K562 (cell line): ENCODE results near the gene SHC1. TPM values are rescaled to one million over a fixed set of nuclear protein-coding genes. Genes with fewer than 3 reads are reported as not detected.

ENCODE experiments used
- CSDE1 ChIP-seq, 2 experiments: fragments of 450-650 bp; IDR thresholded peaks; 2 replicates each; pipeline ENCODE4 v1.6.1; 2016; ENCODE audit warnings: mild to moderate bottlenecking in 1 of 2
- ETV1 ChIP-seq: fragments of 450-650 bp; conservative IDR thresholded peaks from 2 replicates; pipeline ENCODE4 v1.6.1; 2016; ENCODE audit warnings: missing genetic modification characterization, control low read depth, low read depth, missing compliant biosample characterization
- FOXA1 ChIP-seq: fragments of 450-650 bp; IDR thresholded peaks from 2 replicates; pipeline ENCODE4 v1.6.1; 2016; ENCODE audit warnings: mild to moderate bottlenecking, borderline replicate concordance
- GABPA ChIP-seq: fragments of 200-800 bp; sonication (Bioruptor generic); conservative IDR thresholded peaks from 2 replicates; pipeline ENCODE4 v1.6.1; 2016; ENCODE audit warnings: low read depth, missing genetic modification characterization, missing compliant biosample characterization
- HCFC1 ChIP-seq: IDR thresholded peaks from 2 replicates; pipeline ENCODE4 v1.6.1; 2012; ENCODE audit warnings: low read depth, low read length, improper control_type of control experiment
- JUND ChIP-seq, 2 experiments: IDR thresholded peaks; 2 replicates in 1 of 2; 3 replicates in 1 of 2; pipeline ENCODE4 v1.6.1; 2011; ENCODE audit warnings: borderline replicate concordance in 2 of 2, low read depth in 2 of 2, low read length in 2 of 2, improper control_type of control experiment in 1 of 2, missing biosample characterization in 1 of 2, missing genetic modification characterization in 1 of 2, missing genetic modification reagents in 1 of 2
- LCOR ChIP-seq: sonication (generic); formaldehyde crosslinking; IDR thresholded peaks from 2 replicates; pipeline ENCODE4 v1.8.0; 2022; ENCODE audit warnings: mild to moderate bottlenecking, missing genetic modification reagents
- MBD2 ChIP-seq: sonication (generic); IDR thresholded peaks from 2 replicates; pipeline ENCODE4 v1.6.1; 2016; ENCODE audit warnings: low read depth, borderline replicate concordance
- NFE2 ChIP-seq: IDR thresholded peaks from 2 replicates; pipeline ENCODE4 v1.6.1; 2014; ENCODE audit warnings: antibody characterized with exemption, low read depth
- RBBP5 ChIP-seq: fragments of 200-600 bp; sonication (generic); IDR thresholded peaks from 2 replicates; pipeline ENCODE4 v1.6.1; 2012; ENCODE audit warnings: borderline replicate concordance, mild to moderate bottlenecking, low read length, control low read depth, inconsistent platforms; ENCODE audit not compliant: insufficient read depth, poor library complexity, severe bottlenecking
- SIX5 ChIP-seq, 2 experiments: IDR thresholded peaks; 2 replicates each; pipeline ENCODE4 v1.6.1; 2011; ENCODE audit warnings: low read length in 2 of 2, borderline replicate concordance in 1 of 2, low read depth in 1 of 2, mild to moderate bottlenecking in 1 of 2, moderate library complexity in 1 of 2; ENCODE audit not compliant: insufficient read depth in 1 of 2
- SMAD4 ChIP-seq: fragments of 250-450 bp; sonication (Bioruptor Pico); conservative IDR thresholded peaks from 2 replicates; pipeline ENCODE4 v1.8.0; 2021; ENCODE audit warnings: inconsistent platforms, mild to moderate bottlenecking, moderate library complexity
- SMARCE1 ChIP-seq: fragments of 450-650 bp; IDR thresholded peaks from 2 replicates; pipeline ENCODE4 v1.7.1; 2016; ENCODE audit warnings: mild to moderate bottlenecking
- ZNF12 ChIP-seq: sonication (generic); formaldehyde crosslinking; IDR thresholded peaks from 2 replicates; pipeline ENCODE4 v1.4.0; 2020; ENCODE audit warnings: mild to moderate bottlenecking, missing genetic modification reagents
- polyA plus RNA-seq, 8 experiments: library from polyadenylated mRNA; depleted of rRNA in 4 of 8; stranded (reverse) in 5 of 8; unstranded in 3 of 8; fragments of >200 nt; fragmentation: Nextera tagmentation in 2 of 8; fragmentation: Illumina TruSeq in 1 of 8; extraction: Ambion mirVana in 2 of 8; extraction: Trizol in 1 of 8; gene quantifications; 2 replicates each; pipeline versions ENCODE4 v1.2.1 to v1.2.3, GENCODE V29; 2011 to 2014; ENCODE audit warnings: inconsistent platforms in 1 of 8, missing spikeins in 1 of 8
- total RNA-seq, 7 experiments: library from RNA; depleted of rRNA in 6 of 7; stranded (reverse); fragments of >200 nt in 6 of 7; fragmentation: Illumina TruSeq in 2 of 7; extraction: Trizol in 2 of 7; gene quantifications; 2 replicates each; pipeline versions ENCODE4 v1.2.1 to v1.2.3, GENCODE V29; 2011 to 2021; ENCODE audit warnings: low replicate concordance in 1 of 7
- TF ChIP-seq, protein P1 (sequence below), 2 experiments: IDR thresholded peaks; 2 replicates each; pipeline ENCODE4 v1.6.1; 2012; ENCODE audit warnings: improper control_type of control experiment in 2 of 2, low read depth in 2 of 2, low read length in 2 of 2, borderline replicate concordance in 1 of 2
- TF ChIP-seq, protein P2 (sequence below), 3 experiments: fragments of 200-800 bp in 1 of 3; sonication (Bioruptor generic) in 1 of 3; sonication (generic) in 1 of 3; formaldehyde crosslinking in 1 of 3; IDR thresholded peaks; 2 replicates each; pipeline versions ENCODE4 v1.6.1 to v1.8.0; 2016 to 2022; ENCODE audit warnings: mild to moderate bottlenecking in 2 of 3, missing compliant biosample characterization in 2 of 3, missing genetic modification characterization in 2 of 3, missing genetic modification reagents in 1 of 3
- TF ChIP-seq, protein P3 (sequence below): fragments of 250-450 bp; sonication (Bioruptor Pico); IDR thresholded peaks from 2 replicates; pipeline ENCODE4 v1.8.0; 2022; ENCODE audit warnings: inconsistent platforms

SHC1 gene
- total and polyA plus RNA-seq, 9 of the 15 experiments (the other 6 are each of a cell fraction or from before 2014, with no cell fraction given): 4.1 to 113 (median 51.9) TPM

DNA sequence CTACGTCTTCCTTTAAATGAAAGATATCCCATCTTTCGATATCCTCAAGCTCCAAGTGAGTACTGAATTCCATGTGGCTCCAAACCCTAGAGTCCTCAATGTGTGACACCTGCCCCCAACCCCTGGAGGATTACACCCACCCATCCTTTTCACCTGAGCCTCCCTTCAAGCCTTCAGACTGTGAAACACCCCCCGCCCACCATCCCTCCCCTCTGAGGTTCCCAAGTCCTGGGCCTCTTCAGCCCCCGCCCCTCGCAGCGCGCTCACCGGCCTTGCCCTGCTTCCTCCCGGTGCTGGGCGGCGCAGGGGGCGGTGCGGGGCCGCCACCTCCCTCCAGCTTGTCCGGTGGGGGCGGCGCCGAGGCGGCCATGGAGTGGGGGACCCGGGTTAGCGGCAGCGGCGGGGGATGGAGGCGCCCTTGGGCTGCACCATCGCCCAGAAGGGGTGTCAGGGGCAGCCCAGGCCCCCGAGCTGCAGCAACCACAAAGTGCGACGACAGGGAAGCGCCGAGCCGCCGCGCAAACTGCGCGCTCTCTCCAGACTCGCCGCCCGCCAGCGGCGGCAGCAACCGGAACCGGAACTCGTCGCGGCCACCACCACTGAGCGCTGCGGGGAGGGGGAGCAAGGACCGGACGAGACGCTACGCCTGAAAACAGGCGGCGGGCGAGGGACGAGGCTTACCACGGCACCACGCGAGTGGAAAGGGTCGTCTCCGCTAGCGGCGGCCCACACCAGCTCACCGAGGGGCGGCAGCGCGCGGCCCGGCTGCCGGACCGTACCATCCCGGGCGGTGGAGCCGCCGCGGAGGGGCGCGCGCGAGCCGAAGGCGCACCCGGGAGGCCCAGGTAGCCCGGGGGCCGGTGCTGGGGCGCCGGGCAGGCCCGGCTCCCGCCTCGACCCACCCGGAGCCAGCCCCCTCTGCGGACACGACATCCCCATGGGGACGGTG, 9.1 kb downstream of the SHC1 start, which contains the start of gene PYGO2 (continued):
- TF ChIP-seq, protein P1, sequence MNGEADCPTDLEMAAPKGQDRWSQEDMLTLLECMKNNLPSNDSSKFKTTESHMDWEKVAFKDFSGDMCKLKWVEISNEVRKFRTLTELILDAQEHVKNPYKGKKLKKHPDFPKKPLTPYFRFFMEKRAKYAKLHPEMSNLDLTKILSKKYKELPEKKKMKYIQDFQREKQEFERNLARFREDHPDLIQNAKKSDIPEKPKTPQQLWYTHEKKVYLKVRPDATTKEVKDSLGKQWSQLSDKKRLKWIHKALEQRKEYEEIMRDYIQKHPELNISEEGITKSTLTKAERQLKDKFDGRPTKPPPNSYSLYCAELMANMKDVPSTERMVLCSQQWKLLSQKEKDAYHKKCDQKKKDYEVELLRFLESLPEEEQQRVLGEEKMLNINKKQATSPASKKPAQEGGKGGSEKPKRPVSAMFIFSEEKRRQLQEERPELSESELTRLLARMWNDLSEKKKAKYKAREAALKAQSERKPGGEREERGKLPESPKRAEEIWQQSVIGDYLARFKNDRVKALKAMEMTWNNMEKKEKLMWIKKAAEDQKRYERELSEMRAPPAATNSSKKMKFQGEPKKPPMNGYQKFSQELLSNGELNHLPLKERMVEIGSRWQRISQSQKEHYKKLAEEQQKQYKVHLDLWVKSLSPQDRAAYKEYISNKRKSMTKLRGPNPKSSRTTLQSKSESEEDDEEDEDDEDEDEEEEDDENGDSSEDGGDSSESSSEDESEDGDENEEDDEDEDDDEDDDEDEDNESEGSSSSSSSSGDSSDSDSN (IDR thresholded peaks at IDR 0.05; ENCODE audit: borderline replicate concordance in 1 of 2, low read depth in 2 of 2, low read length in 2 of 2): peak; percentile 65 to 81; a peak in 3 of 4 replicates
- TF ChIP-seq GABPA (tag) (peak; percentile 98), JUND (IDR thresholded peaks at IDR 0.05; ENCODE audit: borderline replicate concordance, low read depth, low read length) (peak; percentile 87), JUND (tag; IDR thresholded peaks at IDR 0.05; ENCODE audit: borderline replicate concordance, low read depth, low read length) (no peak), SMAD4 (CRISPR knock-in tag) (peak; percentile 85), SMARCE1 (0 out of 2 replicates have a peak, but pooled peaks have one; percentile 18), FOXA1 (no peak), CSDE1 (IDR thresholded peaks at IDR 0.05) (no peak), NFE2 (no peak), RBBP5 (peak; percentile 80), SIX5 (IDR thresholded peaks at IDR 0.05; ENCODE audit: borderline replicate concordance in 1 of 2, insufficient read depth in 1 of 2, low read depth in 1 of 2, low read length in 2 of 2) (peak; percentile 2 to 11; a peak in 1 of 4 replicates), MBD2 (peak; percentile 83; the same call in 1 of the 2 replicates), ZNF12 (CRISPR knock-in tag) (peak; percentile 69), HCFC1 (peak; percentile 57), LCOR (peak; percentile 47; the same call in 1 of the 2 replicates), ETV1 (tag) (peak; percentile 76)
- TF ChIP-seq, protein P2, sequence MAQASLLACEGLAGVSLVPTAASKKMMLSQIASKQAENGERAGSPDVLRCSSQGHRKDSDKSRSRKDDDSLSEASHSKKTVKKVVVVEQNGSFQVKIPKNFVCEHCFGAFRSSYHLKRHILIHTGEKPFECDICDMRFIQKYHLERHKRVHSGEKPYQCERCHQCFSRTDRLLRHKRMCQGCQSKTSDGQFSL (CRISPR knock-in tag; IDR thresholded peaks at IDR 0.05): no peak
- TF ChIP-seq, protein P2 (tag; IDR thresholded peaks at IDR 0.05): peak in 1 of 2 experiments; percentile 19; a peak in 1 of 4 replicates
- TF ChIP-seq, protein P3, sequence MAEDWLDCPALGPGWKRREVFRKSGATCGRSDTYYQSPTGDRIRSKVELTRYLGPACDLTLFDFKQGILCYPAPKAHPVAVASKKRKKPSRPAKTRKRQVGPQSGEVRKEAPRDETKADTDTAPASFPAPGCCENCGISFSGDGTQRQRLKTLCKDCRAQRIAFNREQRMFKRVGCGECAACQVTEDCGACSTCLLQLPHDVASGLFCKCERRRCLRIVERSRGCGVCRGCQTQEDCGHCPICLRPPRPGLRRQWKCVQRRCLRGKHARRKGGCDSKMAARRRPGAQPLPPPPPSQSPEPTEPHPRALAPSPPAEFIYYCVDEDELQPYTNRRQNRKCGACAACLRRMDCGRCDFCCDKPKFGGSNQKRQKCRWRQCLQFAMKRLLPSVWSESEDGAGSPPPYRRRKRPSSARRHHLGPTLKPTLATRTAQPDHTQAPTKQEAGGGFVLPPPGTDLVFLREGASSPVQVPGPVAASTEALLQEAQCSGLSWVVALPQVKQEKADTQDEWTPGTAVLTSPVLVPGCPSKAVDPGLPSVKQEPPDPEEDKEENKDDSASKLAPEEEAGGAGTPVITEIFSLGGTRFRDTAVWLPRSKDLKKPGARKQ: no peak
